WTC11 (cell line): ENCODE results near the gene MOCS1. TPM values are rescaled to one million over a fixed set of nuclear protein-coding genes. Genes with fewer than 3 reads are reported as not detected.

ENCODE experiments used
- ATAC-seq: fragments of 200-7000 bp; cut with Tn5 transposase; 2 replicates; pipeline ENCODE4 v1.10.0; 2021; ENCODE audit warnings: mild to moderate bottlenecking, moderate library complexity
- CTCF ChIA-PET: fragments of 300-600 bp; sonication (Branson Sonifier 250); formaldehyde crosslinking; loops from one replicate; lab custom pipeline; 2021; ENCODE audit warnings: antibody characterized with exemption; lab: Charles Lee
- POLR2A ChIA-PET: fragments of 350-600 bp; sonication (Branson Sonifier 250); formaldehyde crosslinking; loops from one replicate; lab custom pipeline; 2021; ENCODE audit warnings: antibody characterized with exemption; lab: Charles Lee
- DNase-seq: peaks from one replicate; pipeline ENCODE4 v3.0.0; 2021; ENCODE audit warnings: low spot score
- H3K27ac Mint-ChIP-seq: 2 replicates; pipeline ENCODE4 v1.8.0; 2021; ENCODE audit warnings: mixed read lengths
- H3K27me3 Mint-ChIP-seq: 2 replicates; pipeline ENCODE4 v1.8.0; 2021; ENCODE audit warnings: low read depth, mild to moderate bottlenecking, moderate library complexity, mixed read lengths
- H3K36me3 Mint-ChIP-seq: 2 replicates; pipeline ENCODE4 v1.8.0; 2021; ENCODE audit warnings: mixed read lengths
- H3K4me1 Mint-ChIP-seq: 2 replicates; pipeline ENCODE4 v1.8.0; 2022; ENCODE audit warnings: mixed read lengths
- H3K4me3 Mint-ChIP-seq: 2 replicates; pipeline ENCODE4 v1.8.0; 2021; ENCODE audit warnings: mild to moderate bottlenecking, moderate library complexity, mixed read lengths
- H3K9me3 Mint-ChIP-seq: 2 replicates; pipeline ENCODE4 v1.8.0; 2021; ENCODE audit warnings: mixed read lengths
- ESRRA ChIP-seq: sonication (generic); formaldehyde crosslinking; IDR thresholded peaks from 2 replicates; pipeline ENCODE4 v1.8.1; 2022; ENCODE audit warnings: mild to moderate bottlenecking, missing genetic modification reagents, borderline replicate concordance
- ETV6 ChIP-seq: sonication (generic); formaldehyde crosslinking; IDR thresholded peaks from 2 replicates; pipeline ENCODE4 v1.8.1; 2022; ENCODE audit warnings: mild to moderate bottlenecking, missing genetic modification reagents
- FOXK1 ChIP-seq: sonication (generic); formaldehyde crosslinking; IDR thresholded peaks from 2 replicates; pipeline ENCODE4 v1.8.0; 2022; ENCODE audit warnings: mild to moderate bottlenecking, moderate library complexity, missing genetic modification reagents
- GABPB1 ChIP-seq: sonication (generic); formaldehyde crosslinking; IDR thresholded peaks from 2 replicates; pipeline ENCODE4 v1.8.1; 2023; ENCODE audit warnings: mild to moderate bottlenecking, missing genetic modification reagents
- GRHL2 ChIP-seq: fragments of 250-450 bp; sonication (Bioruptor Pico); IDR thresholded peaks from 2 replicates; pipeline ENCODE4 v1.8.0; 2022; ENCODE audit warnings: mild to moderate bottlenecking, moderate library complexity; ENCODE audit not compliant: insufficient replicate concordance, severe bottlenecking
- MXD4 ChIP-seq: fragments of 250-450 bp; sonication (Bioruptor Pico); IDR thresholded peaks from 2 replicates; pipeline ENCODE4 v1.8.0; 2021; ENCODE audit warnings: mild to moderate bottlenecking, moderate library complexity, borderline replicate concordance
- NFE2L1 ChIP-seq: sonication (generic); formaldehyde crosslinking; IDR thresholded peaks from 2 replicates; pipeline ENCODE4 v1.8.1; 2023; ENCODE audit warnings: missing genetic modification reagents
- OVOL2 ChIP-seq: fragments of 250-450 bp; sonication (Bioruptor Pico); IDR thresholded peaks from 2 replicates; pipeline ENCODE4 v1.9.0; 2021; ENCODE audit warnings: mild to moderate bottlenecking, borderline replicate concordance
- RORB ChIP-seq: fragments of 250-450 bp; sonication (Bioruptor Pico); IDR thresholded peaks from 2 replicates; pipeline ENCODE4 v1.9.0; 2021; ENCODE audit warnings: mild to moderate bottlenecking
- SP1 ChIP-seq: sonication (generic); formaldehyde crosslinking; conservative IDR thresholded peaks from 2 replicates; pipeline ENCODE4 v1.8.1; 2022; ENCODE audit warnings: missing genetic modification reagents
- ZBTB21 ChIP-seq: sonication (generic); formaldehyde crosslinking; IDR thresholded peaks from 2 replicates; pipeline ENCODE4 v1.8.1; 2023; ENCODE audit warnings: mild to moderate bottlenecking, missing genetic modification reagents, borderline replicate concordance
- ZNF138 ChIP-seq: sonication (generic); formaldehyde crosslinking; conservative IDR thresholded peaks from 2 replicates; pipeline ENCODE4 v1.8.1; 2022; ENCODE audit warnings: mild to moderate bottlenecking, moderate library complexity, missing genetic modification reagents
- ZNF317 ChIP-seq: sonication (generic); formaldehyde crosslinking; IDR thresholded peaks from 2 replicates; pipeline ENCODE4 v1.8.1; 2023; ENCODE audit warnings: low read depth, mild to moderate bottlenecking, moderate library complexity, missing genetic modification reagents, borderline replicate concordance
- ZNF423 ChIP-seq: fragments of 250-450 bp; sonication (Bioruptor Pico); IDR thresholded peaks from 2 replicates; pipeline ENCODE4 v2.1.2; 2022; ENCODE audit warnings: mild to moderate bottlenecking, moderate library complexity
- total RNA-seq: library from RNA; stranded (reverse); gene quantifications from 3 replicates; pipeline ENCODE4 v1.2.3, GENCODE V29; 2021
- TF ChIP-seq, protein P1 (sequence below): sonication (generic); formaldehyde crosslinking; IDR thresholded peaks from 2 replicates; pipeline ENCODE4 v1.8.1; 2022; ENCODE audit warnings: low read depth, mild to moderate bottlenecking, moderate library complexity, missing genetic modification reagents, borderline replicate concordance
- TF ChIP-seq, protein P2 (sequence below): sonication (generic); formaldehyde crosslinking; IDR thresholded peaks from 2 replicates; pipeline ENCODE4 v1.8.0; 2022; ENCODE audit warnings: mild to moderate bottlenecking, missing genetic modification reagents
- TF ChIP-seq, protein P3 (sequence below): sonication (generic); formaldehyde crosslinking; IDR thresholded peaks from 2 replicates; pipeline ENCODE4 v1.8.1; 2022; ENCODE audit warnings: missing genetic modification reagents, borderline replicate concordance
- TF ChIP-seq, protein P4 (sequence below): fragments of 250-450 bp; sonication (Bioruptor Pico); IDR thresholded peaks from 2 replicates; pipeline ENCODE4 v1.9.0; 2021; ENCODE audit warnings: mild to moderate bottlenecking
- TF ChIP-seq, protein P5 (sequence below): sonication (generic); formaldehyde crosslinking; conservative IDR thresholded peaks from 2 replicates; pipeline ENCODE4 v1.8.1; 2022; ENCODE audit warnings: mild to moderate bottlenecking, missing genetic modification reagents
- TF ChIP-seq, protein P6 (sequence below): sonication (generic); formaldehyde crosslinking; IDR thresholded peaks from 2 replicates; pipeline ENCODE4 v1.8.1; 2023; ENCODE audit warnings: mild to moderate bottlenecking, missing genetic modification reagents, moderate library complexity

MOCS1 gene
- total RNA-seq, 1 experiment from 2014 or later = 18.5 TPM

DNA sequence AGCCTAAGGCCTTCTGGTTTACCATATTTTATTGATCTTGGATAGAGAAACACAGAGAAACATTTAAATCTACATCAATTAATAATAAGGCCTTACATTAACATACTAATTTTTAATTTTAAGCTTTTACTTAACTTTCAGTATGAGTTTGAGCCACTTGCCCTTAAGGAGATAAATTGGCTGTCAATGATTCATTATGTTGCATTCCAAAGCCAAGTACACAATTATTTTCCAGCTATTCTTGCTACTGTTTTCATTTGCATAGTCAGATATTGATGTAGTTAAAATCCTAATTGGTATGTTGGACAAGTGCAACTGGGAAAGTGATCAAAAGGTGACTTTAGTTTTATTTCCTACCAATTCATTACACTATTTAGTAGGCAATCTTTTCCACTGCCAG is 58.2 kb downstream of the MOCS1 start:
- Mint-ChIP-seq H3K9me3 (no peaks in the 10 kb centered on the region), H3K4me3 (no peak overlapping the region), H3K36me3 (no peaks in the 10 kb centered on the region), H3K4me1 (no peaks in the 10 kb centered on the region), H3K27me3 (no peaks in the 10 kb centered on the region), H3K27ac (no peak overlapping the region)
- TF ChIP-seq, protein P1, sequence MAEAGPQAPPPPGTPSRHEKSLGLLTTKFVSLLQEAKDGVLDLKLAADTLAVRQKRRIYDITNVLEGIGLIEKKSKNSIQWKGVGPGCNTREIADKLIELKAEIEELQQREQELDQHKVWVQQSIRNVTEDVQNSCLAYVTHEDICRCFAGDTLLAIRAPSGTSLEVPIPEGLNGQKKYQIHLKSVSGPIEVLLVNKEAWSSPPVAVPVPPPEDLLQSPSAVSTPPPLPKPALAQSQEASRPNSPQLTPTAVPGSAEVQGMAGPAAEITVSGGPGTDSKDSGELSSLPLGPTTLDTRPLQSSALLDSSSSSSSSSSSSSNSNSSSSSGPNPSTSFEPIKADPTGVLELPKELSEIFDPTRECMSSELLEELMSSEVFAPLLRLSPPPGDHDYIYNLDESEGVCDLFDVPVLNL (CRISPR knock-in tag) = no peak
- TF ChIP-seq, protein P2, sequence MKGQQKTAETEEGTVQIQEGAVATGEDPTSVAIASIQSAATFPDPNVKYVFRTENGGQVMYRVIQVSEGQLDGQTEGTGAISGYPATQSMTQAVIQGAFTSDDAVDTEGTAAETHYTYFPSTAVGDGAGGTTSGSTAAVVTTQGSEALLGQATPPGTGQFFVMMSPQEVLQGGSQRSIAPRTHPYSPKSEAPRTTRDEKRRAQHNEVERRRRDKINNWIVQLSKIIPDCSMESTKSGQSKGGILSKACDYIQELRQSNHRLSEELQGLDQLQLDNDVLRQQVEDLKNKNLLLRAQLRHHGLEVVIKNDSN (CRISPR knock-in tag) = no peak
- TF ChIP-seq SP1 (CRISPR knock-in tag) = no peak
- TF ChIP-seq, protein P3, sequence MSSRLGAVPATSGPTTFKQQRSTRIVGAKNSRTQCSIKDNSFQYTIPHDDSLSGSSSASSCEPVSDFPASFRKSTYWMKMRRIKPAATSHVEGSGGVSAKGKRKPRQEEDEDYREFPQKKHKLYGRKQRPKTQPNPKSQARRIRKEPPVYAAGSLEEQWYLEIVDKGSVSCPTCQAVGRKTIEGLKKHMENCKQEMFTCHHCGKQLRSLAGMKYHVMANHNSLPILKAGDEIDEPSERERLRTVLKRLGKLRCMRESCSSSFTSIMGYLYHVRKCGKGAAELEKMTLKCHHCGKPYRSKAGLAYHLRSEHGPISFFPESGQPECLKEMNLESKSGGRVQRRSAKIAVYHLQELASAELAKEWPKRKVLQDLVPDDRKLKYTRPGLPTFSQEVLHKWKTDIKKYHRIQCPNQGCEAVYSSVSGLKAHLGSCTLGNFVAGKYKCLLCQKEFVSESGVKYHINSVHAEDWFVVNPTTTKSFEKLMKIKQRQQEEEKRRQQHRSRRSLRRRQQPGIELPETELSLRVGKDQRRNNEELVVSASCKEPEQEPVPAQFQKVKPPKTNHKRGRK (CRISPR knock-in tag) = no peak
- no peak for TF ChIP-seq ZNF138
- TF ChIP-seq ZNF317 (CRISPR knock-in tag) = no peak
- ChIA-PET POLR2A (no interaction called here), CTCF (no interaction called here)
- no peak for ATAC-seq
- DNase-seq = no peak

DNA sequence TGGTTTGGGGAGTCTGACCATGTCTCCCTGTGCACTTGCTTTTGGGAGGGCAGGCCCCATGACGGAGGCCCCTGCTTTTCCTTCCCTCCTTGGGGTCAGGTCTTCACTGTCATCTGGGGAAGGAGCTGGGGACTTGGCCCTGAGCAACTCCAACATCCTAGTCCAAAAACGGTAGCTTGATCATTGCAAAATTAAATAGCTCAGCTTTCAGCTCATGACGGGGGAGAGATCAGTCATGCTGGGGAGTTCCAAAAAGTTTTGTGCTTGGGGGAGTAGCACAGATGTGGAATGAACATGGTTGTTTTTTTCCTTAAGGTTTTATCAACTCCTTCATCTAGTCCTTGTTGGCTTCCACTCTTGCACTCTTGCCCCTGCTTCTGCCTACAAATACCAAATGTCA is 60.8 kb downstream of the MOCS1 start:
- H3K4me1 Mint-ChIP-seq = no peaks in the 10 kb centered on the region
- no peak overlapping the region for H3K4me3 Mint-ChIP-seq
- ChIA-PET CTCF (interaction anchor here (1.0 kb wide), 1 partner anchor 8 kb away, joined by 3 read pairs; no protein-coding TSS in a partner anchor), POLR2A (no interaction called here)
- H3K27ac Mint-ChIP-seq = no peak overlapping the region
- no peak for TF ChIP-seq SP1 (CRISPR knock-in tag)
- TF ChIP-seq ZNF317 (CRISPR knock-in tag) = no peak
- TF ChIP-seq RORB (CRISPR knock-in tag) = no peak
- TF ChIP-seq, protein P4, sequence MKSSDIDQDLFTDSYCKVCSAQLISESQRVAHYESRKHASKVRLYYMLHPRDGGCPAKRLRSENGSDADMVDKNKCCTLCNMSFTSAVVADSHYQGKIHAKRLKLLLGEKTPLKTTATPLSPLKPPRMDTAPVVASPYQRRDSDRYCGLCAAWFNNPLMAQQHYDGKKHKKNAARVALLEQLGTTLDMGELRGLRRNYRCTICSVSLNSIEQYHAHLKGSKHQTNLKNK (CRISPR knock-in tag) = no peak
- TF ChIP-seq GABPB1 (CRISPR knock-in tag) = no peak
- TF ChIP-seq OVOL2 (CRISPR knock-in tag) = no peak
- no peak for TF ChIP-seq MXD4
- no peak for TF ChIP-seq ESRRA (CRISPR knock-in tag)
- no peak for TF ChIP-seq ZBTB21 (CRISPR knock-in tag)
- TF ChIP-seq FOXK1 (CRISPR knock-in tag) = no peak
- no peaks in the 10 kb centered on the region; the same call in 1 of the 2 replicates for H3K27me3 Mint-ChIP-seq
- ATAC-seq (no peak), DNase-seq (no peak)
- no peaks in the 10 kb centered on the region for H3K36me3 Mint-ChIP-seq
- H3K9me3 Mint-ChIP-seq = no peaks in the 10 kb centered on the region

DNA sequence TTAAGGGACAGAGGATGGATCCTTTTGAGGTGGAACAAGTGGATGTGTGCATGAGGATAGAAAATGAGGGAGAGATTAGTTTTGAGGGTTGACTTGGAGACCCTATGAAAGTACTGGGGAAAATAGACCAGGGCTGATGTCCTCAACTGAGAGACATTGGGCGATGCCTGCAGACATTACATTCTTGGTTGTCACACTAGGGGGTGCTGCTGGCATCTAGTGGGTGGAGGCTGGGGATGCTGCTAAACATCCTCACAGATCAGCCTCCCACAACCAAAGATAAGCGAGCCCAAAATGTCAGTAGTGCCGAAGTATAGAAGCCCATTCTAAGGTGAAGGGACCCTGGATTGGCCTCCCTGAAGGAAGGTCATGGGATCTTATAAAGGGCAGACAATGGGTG is 63.3 kb downstream of the MOCS1 start:
- CTCF ChIA-PET = interaction anchor here (1.0 kb wide), 1 partner anchor 9 kb away, joined by 5 read pairs; no protein-coding TSS in a partner anchor
- Mint-ChIP-seq H3K36me3 (no peaks in the 10 kb centered on the region), H3K27ac (no peak overlapping the region), H3K9me3 (no peaks in the 10 kb centered on the region), H3K4me3 (no peak overlapping the region), H3K27me3 (no peaks in the 10 kb centered on the region; the same call in 1 of the 2 replicates)
- ATAC-seq (no peak), DNase-seq (no peak)
- TF ChIP-seq, protein P2 (CRISPR knock-in tag) = no peak
- no peak for TF ChIP-seq RORB (CRISPR knock-in tag)
- no peak for TF ChIP-seq ETV6
- TF ChIP-seq, protein P5, sequence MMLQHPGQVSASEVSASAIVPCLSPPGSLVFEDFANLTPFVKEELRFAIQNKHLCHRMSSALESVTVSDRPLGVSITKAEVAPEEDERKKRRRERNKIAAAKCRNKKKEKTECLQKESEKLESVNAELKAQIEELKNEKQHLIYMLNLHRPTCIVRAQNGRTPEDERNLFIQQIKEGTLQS (CRISPR knock-in tag) = no peak
- TF ChIP-seq ZNF423 = no peak
- TF ChIP-seq GRHL2 = no peak
- TF ChIP-seq, protein P6, sequence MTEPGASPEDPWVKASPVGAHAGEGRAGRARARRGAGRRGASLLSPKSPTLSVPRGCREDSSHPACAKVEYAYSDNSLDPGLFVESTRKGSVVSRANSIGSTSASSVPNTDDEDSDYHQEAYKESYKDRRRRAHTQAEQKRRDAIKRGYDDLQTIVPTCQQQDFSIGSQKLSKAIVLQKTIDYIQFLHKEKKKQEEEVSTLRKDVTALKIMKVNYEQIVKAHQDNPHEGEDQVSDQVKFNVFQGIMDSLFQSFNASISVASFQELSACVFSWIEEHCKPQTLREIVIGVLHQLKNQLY (CRISPR knock-in tag) = no peak
- TF ChIP-seq SP1 (CRISPR knock-in tag) = no peak
- no peak for TF ChIP-seq NFE2L1 (CRISPR knock-in tag)
- TF ChIP-seq, all 79 proteins: peak for 0
- peaks cover 9% of the 10 kb centered on the region for H3K4me1 Mint-ChIP-seq
- POLR2A ChIA-PET = no interaction called here
